ENCODE results near the gene NPR2.

NPR2 gene

GRCh38 chr9:35790025-35790384 lies 1.4 kb upstream of the NPR2 start:
- Histone ChIP-seq H3K4me1 (ENCODE audit: insufficient read depth, low read length, poor library complexity, severe bottlenecking) (peaks cover 7% of the 10 kb centered on the region), H3K4me2 (ENCODE audit: low read depth, low read length, poor library complexity, severe bottlenecking) (no peak overlapping the region), H3K79me2 (ENCODE audit: insufficient read depth, low read length) (no peaks in the 10 kb centered on the region), H3K9me3 (ENCODE audit: insufficient read depth, low read depth, low read length) (no peaks in the 10 kb centered on the region), H3K36me3 (ENCODE audit: insufficient read depth, low read length) (peaks cover 20% of the 10 kb centered on the region; the same call in 1 of the 2 replicates), H3K9me2 (replicated peaks; ENCODE audit: low read depth, low read length) (no peaks in the 10 kb centered on the region), H3K4me3 (ENCODE audit: low read length, poor library complexity, severe bottlenecking) (no peak overlapping the region), H3K9ac (ENCODE audit: low read depth, low read length, poor library complexity, severe bottlenecking) (no peak overlapping the region), H4K20me1 (ENCODE audit: insufficient read depth, low read length, poor library complexity, severe bottlenecking) (no peaks in the 10 kb centered on the region), H3K27me3 (ENCODE audit: insufficient read depth, low read length, poor library complexity, severe bottlenecking) (no peaks in the 10 kb centered on the region), H2AFZ (ENCODE audit: low read length) (no peak overlapping the region), H3F3A (ENCODE audit: low read depth) (no peaks in the 10 kb centered on the region)
- TF ChIP-seq EZH2phosphoT487 (IDR thresholded peaks at IDR 0.05; ENCODE audit: borderline replicate concordance) (no peak), CTCF (conservative IDR thresholded peaks at IDR 0.05; ENCODE audit: low read length) (no peak)

- peaks cover 7% of the 10 kb centered on the region for H3K4me1 ChIP-seq (ENCODE audit: insufficient read depth, low read length, poor library complexity, severe bottlenecking)
- H3K9me2 ChIP-seq (replicated peaks; ENCODE audit: low read depth, low read length) = no peaks in the 10 kb centered on the region
- H2AFZ ChIP-seq (ENCODE audit: low read length) = no peak overlapping the region
- H3K79me2 ChIP-seq (ENCODE audit: insufficient read depth, low read length) = no peaks in the 10 kb centered on the region
- no peak overlapping the region for H3K4me2 ChIP-seq (ENCODE audit: low read depth, low read length, poor library complexity, severe bottlenecking)
- H3K4me3 ChIP-seq (ENCODE audit: low read length, poor library complexity, severe bottlenecking) = no peak overlapping the region
- H3K9ac ChIP-seq (ENCODE audit: low read depth, low read length, poor library complexity, severe bottlenecking) = no peak overlapping the region
- H3F3A ChIP-seq (ENCODE audit: low read depth) = no peaks in the 10 kb centered on the region
- TF ChIP-seq EZH2phosphoT487 (IDR thresholded peaks at IDR 0.05; ENCODE audit: borderline replicate concordance) = no peak
- TF ChIP-seq CTCF (conservative IDR thresholded peaks at IDR 0.05; ENCODE audit: low read length) = peak; percentile 93
- H3K9me3 ChIP-seq (ENCODE audit: insufficient read depth, low read depth, low read length) = no peaks in the 10 kb centered on the region
- no peaks in the 10 kb centered on the region for H3K27me3 ChIP-seq (ENCODE audit: insufficient read depth, low read length, poor library complexity, severe bottlenecking)
- H3K36me3 ChIP-seq (ENCODE audit: insufficient read depth, low read length) = peaks cover 17% of the 10 kb centered on the region; the same call in 1 of the 2 replicates
- no peaks in the 10 kb centered on the region for H4K20me1 ChIP-seq (ENCODE audit: insufficient read depth, low read length, poor library complexity, severe bottlenecking)
These were observed 750 bp upstream of the NPR2 start for GRCh38 chr9:35790385-35791296.

GRCh38 chr9:35792024-35792813 lies 828 bp downstream of the NPR2 start:
- Histone ChIP-seq H3K9ac (ENCODE audit: low read depth, low read length, poor library complexity, severe bottlenecking) (no peak overlapping the region), H3K4me1 (ENCODE audit: insufficient read depth, low read length, poor library complexity, severe bottlenecking) (peaks cover 7% of the 10 kb centered on the region), H3K79me2 (ENCODE audit: insufficient read depth, low read length) (no peaks in the 10 kb centered on the region), H2AFZ (ENCODE audit: low read length) (no peak overlapping the region), H3K36me3 (ENCODE audit: insufficient read depth, low read length) (peaks cover 9% of the 10 kb centered on the region; the same call in 1 of the 2 replicates), H3K4me3 (ENCODE audit: low read length, poor library complexity, severe bottlenecking) (no peak overlapping the region), H3F3A (ENCODE audit: low read depth) (no peaks in the 10 kb centered on the region), H3K9me2 (replicated peaks; ENCODE audit: low read depth, low read length) (no peaks in the 10 kb centered on the region), H4K20me1 (ENCODE audit: insufficient read depth, low read length, poor library complexity, severe bottlenecking) (no peaks in the 10 kb centered on the region), H3K27me3 (ENCODE audit: insufficient read depth, low read length, poor library complexity, severe bottlenecking) (no peaks in the 10 kb centered on the region), H3K4me2 (ENCODE audit: low read depth, low read length, poor library complexity, severe bottlenecking) (no peak overlapping the region), H3K9me3 (ENCODE audit: insufficient read depth, low read depth, low read length) (no peaks in the 10 kb centered on the region)
- TF ChIP-seq CTCF (conservative IDR thresholded peaks at IDR 0.05; ENCODE audit: low read length) (no peak), EZH2phosphoT487 (IDR thresholded peaks at IDR 0.05; ENCODE audit: borderline replicate concordance) (no peak)

Measured in Loucy (cell line).